ENCODE results near the gene NUDT16L1.

GRCh38 chr16:4723071-4723767 is 29.9 kb downstream of the NUDT16L1 start:
- TF ChIP-seq CTCF (IDR thresholded peaks at IDR 0.05) (no peak), POLR2A (IDR thresholded peaks at IDR 0.05) (no peak), POLR2AphosphoS5 (IDR thresholded peaks at IDR 0.05) (no peak)
